Measurements from ENCODE around the gene POC1A.

- no peak for TF ChIP-seq POLR2AphosphoS5 (IDR thresholded peaks at IDR 0.05; ENCODE audit: low read depth, low read length)
- no peak for TF ChIP-seq CTCF (IDR thresholded peaks at IDR 0.05)
Observed at GRCh38 chr3:52186729-52187128, 32.5 kb upstream of the POC1A start.

Measured in Panc1 (cell line).